HepG2 (cell line): Measurements from ENCODE around the gene ZNF83. TPM values are rescaled to one million over a fixed set of nuclear protein-coding genes. Genes with fewer than 3 reads are reported as not detected.

Source experiments
- ATAC-seq: fragments of 200-7000 bp; cut with Tn5 transposase; 3 replicates; pipeline ENCODE4 v1.9.1; 2020; ENCODE audit warnings: mild to moderate bottlenecking, moderate library complexity
- BruUV-seq: library from RNA; stranded (reverse); fragments of 400-500 nt; replicated peaks from 2 replicates; lab custom pipeline; 2021; lab: Mats Ljungman, UMichigan
- CTCF ChIA-PET: fragments of 300-600 bp; formaldehyde crosslinking; extraction: SDS; loops from one replicate; lab custom pipeline; 2021; ENCODE audit warnings: low total read pairs, inconsistent platforms, low intra/inter-chr PET ratio; lab: Yijun Ruan, JAX
- POLR2A ChIA-PET: fragments of 350-600 bp; sonication (Branson Sonifier 250); formaldehyde crosslinking; loops from one replicate; lab custom pipeline; 2020; ENCODE audit warnings: antibody characterized with exemption, inconsistent platforms; lab: Yijun Ruan, JAX
- DNase-seq: peaks from one replicate; pipeline ENCODE4 v3.0.0-alpha.2; 2015; ENCODE audit warnings: low spot score
- FAIRE-seq: peaks from 3 replicates; lab custom pipeline; 2011; peaks lifted over from hg19 to GRCh38; lab: Jason Lieb, UNC
- H2AFZ ChIP-seq: one replicate; pipeline ENCODE4 v1.6.1; 2011; ENCODE audit warnings: low read length, inconsistent platforms
- H3K27ac ChIP-seq: fragments of 300-600 bp; 3 replicates; pipeline ENCODE4 v1.8.0; 2011; ENCODE audit warnings: mixed run types, mild to moderate bottlenecking, mixed read lengths, low read length, inconsistent platforms; ENCODE audit not compliant: insufficient read depth; ENCODE audit errors: extremely low read length
- H3K27me3 ChIP-seq, 2 experiments: fragments of 200-600 bp in 1 of 2; 2 replicates in 1 of 2; 3 replicates in 1 of 2; pipeline versions ENCODE4 v1.6.0 to v1.8.0; 2011; ENCODE audit warnings: low read length in 2 of 2, mild to moderate bottlenecking in 2 of 2, moderate library complexity in 2 of 2, inconsistent platforms in 1 of 2; ENCODE audit not compliant: insufficient read depth in 2 of 2, control insufficient read depth in 1 of 2
- H3K36me3 ChIP-seq, 2 experiments: fragments of 200-600 bp in 1 of 2; replicated peaks in 1 of 2; 2 replicates in 1 of 2; 3 replicates in 1 of 2; pipeline versions ENCODE4 v1.5.1 to v1.8.0; 2011; ENCODE audit warnings: low read length in 2 of 2, inconsistent platforms in 1 of 2; ENCODE audit not compliant: insufficient read depth in 2 of 2, control insufficient read depth in 1 of 2
- H3K4me1 ChIP-seq: 2 replicates; pipeline ENCODE4 v1.5.1; 2012; ENCODE audit warnings: low read length, inconsistent platforms; ENCODE audit not compliant: insufficient read depth
- H3K4me2 ChIP-seq: 2 replicates; pipeline ENCODE4 v1.6.0; 2011; ENCODE audit warnings: low read depth, low read length, inconsistent platforms
- H3K4me3 ChIP-seq, 3 experiments: fragments of 200-600 bp in 1 of 3; sonication (generic), shearing (Covaris generic) in 1 of 3; replicated peaks in 1 of 3; 2 replicates each; pipeline ENCODE4 v1.5.1; 2011 to 2016; ENCODE audit warnings: low read length in 3 of 3, inconsistent platforms in 2 of 3, low read depth in 2 of 3, mild to moderate bottlenecking in 2 of 3, control low read depth in 1 of 3, mixed read lengths in 1 of 3; ENCODE audit not compliant: insufficient read depth in 1 of 3
- H3K79me2 ChIP-seq: one replicate; pipeline ENCODE4 v1.6.1; 2011; ENCODE audit warnings: low read length, inconsistent platforms; ENCODE audit not compliant: insufficient read depth
- H3K9ac ChIP-seq: 2 replicates; pipeline ENCODE4 v1.6.0; 2011; ENCODE audit warnings: mild to moderate bottlenecking, low read depth, low read length, inconsistent platforms; ENCODE audit not compliant: insufficient read depth
- H3K9me3 ChIP-seq: 2 replicates; pipeline ENCODE4 v1.5.1; 2012; ENCODE audit warnings: mild to moderate bottlenecking, low read length
- H4K20me1 ChIP-seq: 2 replicates; pipeline ENCODE4 v1.6.0; 2011; ENCODE audit warnings: inconsistent platforms, mild to moderate bottlenecking, low read length, moderate library complexity; ENCODE audit not compliant: insufficient read depth
- BCL3 ChIP-seq: sonication (generic); formaldehyde crosslinking; IDR thresholded peaks from 2 replicates; pipeline ENCODE4 v1.5.1; 2020; ENCODE audit warnings: mild to moderate bottlenecking, missing genetic modification reagents, moderate library complexity
- DMAP1 ChIP-seq: IDR thresholded peaks from 2 replicates; pipeline ENCODE4 v1.6.1; 2016
- EP300 ChIP-seq, 3 experiments: sonication (generic) in 1 of 3; formaldehyde crosslinking in 1 of 3; IDR thresholded peaks; 2 replicates each; pipeline versions ENCODE4 v1.5.1 to v1.6.1; 2011 to 2020; ENCODE audit warnings: low read depth in 2 of 3, low read length in 2 of 3, borderline replicate concordance in 1 of 3, improper control_type of control experiment in 1 of 3, mild to moderate bottlenecking in 1 of 3, missing genetic modification reagents in 1 of 3, moderate library complexity in 1 of 3
- HNRNPK ChIP-seq: fragments of 200-400 bp; formaldehyde crosslinking; IDR thresholded peaks from 2 replicates; pipeline ENCODE4 v1.6.1; 2018; ENCODE audit warnings: low read length, low read depth, moderate library complexity, mild to moderate bottlenecking; ENCODE audit not compliant: poor library complexity, severe bottlenecking
- LRRFIP1 ChIP-seq: sonication (generic); formaldehyde crosslinking; conservative IDR thresholded peaks from 2 replicates; pipeline ENCODE4 v1.4.0; 2020; ENCODE audit warnings: missing genetic modification reagents
- NFE2 ChIP-seq: sonication (generic); formaldehyde crosslinking; IDR thresholded peaks from 2 replicates; pipeline ENCODE4 v1.4.0; 2020; ENCODE audit warnings: missing genetic modification reagents
- NR0B2 ChIP-seq: sonication (generic); formaldehyde crosslinking; IDR thresholded peaks from 2 replicates; pipeline ENCODE4 v1.4.0; 2020; ENCODE audit warnings: mild to moderate bottlenecking, missing genetic modification reagents
- SALL2 ChIP-seq: sonication (generic); formaldehyde crosslinking; IDR thresholded peaks from 2 replicates; pipeline ENCODE4 v1.8.1; 2023; ENCODE audit warnings: mild to moderate bottlenecking, missing genetic modification reagents, inconsistent platforms
- STAT5B ChIP-seq: sonication (generic); formaldehyde crosslinking; IDR thresholded peaks from 2 replicates; pipeline ENCODE4 v1.4.0; 2020; ENCODE audit warnings: missing genetic modification reagents
- ZNF17 ChIP-seq: sonication (generic); formaldehyde crosslinking; IDR thresholded peaks from 2 replicates; pipeline ENCODE4 v1.5.0; 2020; ENCODE audit warnings: mild to moderate bottlenecking, missing genetic modification reagents
- ZNF20 ChIP-seq: sonication (generic); formaldehyde crosslinking; IDR thresholded peaks from 2 replicates; pipeline ENCODE4 v1.4.0; 2020; ENCODE audit warnings: mild to moderate bottlenecking, moderate library complexity, missing genetic modification reagents
- ZNF329 ChIP-seq: sonication (generic); formaldehyde crosslinking; IDR thresholded peaks from 2 replicates; pipeline ENCODE4 v1.9.0; 2021; ENCODE audit warnings: low read depth, mild to moderate bottlenecking, missing genetic modification reagents
- ZNF33A ChIP-seq: sonication (generic); formaldehyde crosslinking; IDR thresholded peaks from 2 replicates; pipeline ENCODE4 v1.5.1; 2020; ENCODE audit warnings: missing genetic modification reagents, mild to moderate bottlenecking, moderate library complexity, borderline replicate concordance
- ZNF639 ChIP-seq: conservative IDR thresholded peaks from 2 replicates; pipeline ENCODE4 v1.6.1; 2018; ENCODE audit warnings: missing genetic modification reagents
- ZNF790 ChIP-seq: sonication (generic); formaldehyde crosslinking; IDR thresholded peaks from 2 replicates; pipeline ENCODE4 v1.8.0; 2022; ENCODE audit warnings: missing genetic modification reagents, mild to moderate bottlenecking, borderline replicate concordance
- WGBS: methylation state at CpG from one replicate; pipeline ENCODE4 v1.1.6; 2017; ENCODE audit warnings: low lambda C conversion rate; 5-methylcytosine and 5-hydroxymethylcytosine counted together
- in situ Hi-C: cut with HindIII; loops from 2 replicates; pipeline ENCODE4 v1.10.0; 2017; ENCODE audit warnings: low pct_unique_long_range_greater_than_20kb; ENCODE audit not compliant: extremely low pct_ligation_motif_present
- intact Hi-C: fragments of 100-400 bp; cut with micrococcal nuclease; formaldehyde crosslinking; loops from one replicate; pipeline ENCODE4 v1.10.0; 2022; ENCODE audit not compliant: unreplicated experiment
- polyA plus RNA-seq, 8 experiments: library from polyadenylated mRNA; depleted of rRNA in 3 of 8; stranded (reverse) in 7 of 8; unstranded in 1 of 8; fragments of >200 nt; fragmentation: Illumina TruSeq in 4 of 8; extraction: Trizol in 4 of 8; gene quantifications; 2 replicates each; pipeline versions ENCODE4 v1.2.1 to v1.2.3, GENCODE V29; 2011 to 2016; ENCODE audit warnings: low read depth in 4 of 8, missing spikeins in 1 of 8, mixed read lengths in 1 of 8; ENCODE audit not compliant: insufficient read depth in 1 of 8
- total RNA-seq, 5 experiments: library from RNA; depleted of rRNA; stranded (reverse); fragments of >200 nt; fragmentation: Illumina TruSeq; extraction: Trizol; gene quantifications; 2 replicates each; pipeline ENCODE4 v1.2.3, GENCODE V29; 2016; ENCODE audit warnings: low read depth in 1 of 5

ZNF83 gene
- total and polyA plus RNA-seq, 2 of the 13 experiments (the other 11 are each of a cell fraction or from before 2014, with no cell fraction given) = 20.4 to 44.5 TPM

GRCh38 chr19:52602941-52603340 lies 35.2 kb downstream of the ZNF83 start:
- no peak for FAIRE-seq
- ChIA-PET POLR2A (no interaction called here), CTCF (no interaction called here)
- Histone ChIP-seq H3K27ac (no peak overlapping the region), H2AFZ (no peak overlapping the region), H3K36me3 (no peaks in the 10 kb centered on the region), H3K9me3 (peaks cover 39% of the 10 kb centered on the region), H3K4me2 (no peak overlapping the region; the same call in 1 of the 2 replicates), H3K9ac (no peak overlapping the region), H3K27me3 (no peaks in the 10 kb centered on the region), H3K79me2 (peaks cover 9% of the 10 kb centered on the region), H3K4me3 (no peak overlapping the region), H4K20me1 (no peaks in the 10 kb centered on the region), H3K4me1 (peaks cover 17% of the 10 kb centered on the region)
- no TSS peak for BruUV-seq
- intact Hi-C loops = no loop called here
- 78% methylated on average over 2 of the region's 2 CpGs for WGBS
- DNase-seq = no peak
- ATAC-seq = no peak
- in situ Hi-C loops = no loop called here
- TF ChIP-seq ZNF20 (CRISPR knock-in tag) = no peak
- TF ChIP-seq NR0B2 (CRISPR knock-in tag) = no peak
- TF ChIP-seq DMAP1 = no peak
- no peak for TF ChIP-seq LRRFIP1 (CRISPR knock-in tag)
- TF ChIP-seq EP300 (IDR thresholded peaks at IDR 0.05; ENCODE audit: low read depth in 2 of 2, low read length in 2 of 2) = no peak
- no peak for TF ChIP-seq EP300 (CRISPR knock-in tag; IDR thresholded peaks at IDR 0.05; ENCODE audit: borderline replicate concordance)
- TF ChIP-seq BCL3 (CRISPR knock-in tag) = no peak
- TF ChIP-seq ZNF639 = no peak
- TF ChIP-seq SALL2 (CRISPR knock-in tag) = no peak
- no peak for TF ChIP-seq NFE2 (CRISPR knock-in tag)
- no peak for TF ChIP-seq ZNF790 (CRISPR knock-in tag)
- TF ChIP-seq STAT5B (CRISPR knock-in tag) = no peak
- no peak for TF ChIP-seq HNRNPK
- no peak for TF ChIP-seq ZNF17
- no peak for TF ChIP-seq ZNF329 (CRISPR knock-in tag)
- TF ChIP-seq ZNF33A (CRISPR knock-in tag) = no peak
